Measurements from ENCODE around the gene UPK3A.

DNA sequence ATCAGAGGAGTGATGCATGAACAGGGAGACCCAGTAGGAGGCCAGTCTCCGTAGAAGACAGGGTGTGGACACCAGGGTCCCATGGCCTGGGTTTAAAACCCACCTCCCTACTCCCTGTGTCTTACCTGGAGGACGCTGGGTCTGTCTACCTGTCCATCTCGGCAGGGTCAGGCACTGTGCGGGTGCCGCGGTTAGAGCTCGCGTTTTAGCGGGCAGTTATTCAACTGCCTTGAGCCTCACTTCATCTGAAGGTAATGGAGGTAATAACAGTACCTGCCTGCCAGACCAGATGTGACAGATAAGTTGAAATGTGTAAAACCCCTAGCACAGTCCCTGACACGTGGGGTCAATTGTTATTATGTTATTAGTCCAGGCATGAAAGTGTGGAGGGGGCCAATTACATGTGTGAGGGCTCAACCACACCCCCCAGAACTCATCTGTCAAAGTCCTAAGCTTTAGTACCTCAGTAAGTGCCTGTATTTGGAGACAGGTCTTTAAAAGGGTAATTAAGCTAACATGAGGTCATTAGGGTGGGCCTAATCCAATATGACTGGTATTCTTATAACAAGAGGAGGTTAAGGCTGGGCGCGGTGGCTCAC lies 8.1 kb upstream of the UPK3A start:
- TF ChIP-seq, protein P1, sequence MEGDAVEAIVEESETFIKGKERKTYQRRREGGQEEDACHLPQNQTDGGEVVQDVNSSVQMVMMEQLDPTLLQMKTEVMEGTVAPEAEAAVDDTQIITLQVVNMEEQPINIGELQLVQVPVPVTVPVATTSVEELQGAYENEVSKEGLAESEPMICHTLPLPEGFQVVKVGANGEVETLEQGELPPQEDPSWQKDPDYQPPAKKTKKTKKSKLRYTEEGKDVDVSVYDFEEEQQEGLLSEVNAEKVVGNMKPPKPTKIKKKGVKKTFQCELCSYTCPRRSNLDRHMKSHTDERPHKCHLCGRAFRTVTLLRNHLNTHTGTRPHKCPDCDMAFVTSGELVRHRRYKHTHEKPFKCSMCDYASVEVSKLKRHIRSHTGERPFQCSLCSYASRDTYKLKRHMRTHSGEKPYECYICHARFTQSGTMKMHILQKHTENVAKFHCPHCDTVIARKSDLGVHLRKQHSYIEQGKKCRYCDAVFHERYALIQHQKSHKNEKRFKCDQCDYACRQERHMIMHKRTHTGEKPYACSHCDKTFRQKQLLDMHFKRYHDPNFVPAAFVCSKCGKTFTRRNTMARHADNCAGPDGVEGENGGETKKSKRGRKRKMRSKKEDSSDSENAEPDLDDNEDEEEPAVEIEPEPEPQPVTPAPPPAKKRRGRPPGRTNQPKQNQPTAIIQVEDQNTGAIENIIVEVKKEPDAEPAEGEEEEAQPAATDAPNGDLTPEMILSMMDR (IDR thresholded peaks at IDR 0.05), result no peak
- no peak for TF ChIP-seq POLR2A (IDR thresholded peaks at IDR 0.05)
